Measurements from ENCODE around the gene ZNF3. TPM values are rescaled to one million over a fixed set of nuclear protein-coding genes. Genes with fewer than 3 reads are reported as not detected.

Gene ZNF3
- polyA plus RNA-seq, 3 donors: 7.1 to 13.4 (median 8.9) TPM

- Mint-ChIP-seq H3K4me1 (peaks cover 14% of the 10 kb centered on the region), H3K9me3 (no peaks in the 10 kb centered on the region), H3K36me3 (peaks cover 88 to 92% of the 10 kb centered on the region in 2 donors), H3K4me3 (no peak overlapping the region), H3K27ac (peak overlapping the region in 1 of 7 donors; percentile 77), H3K27me3 (ENCODE audit: low read depth in 3 of 3) (no peaks in the 10 kb centered on the region)
- no peak for DNase-seq
- WGBS (ENCODE audit: insufficient coverage): 100% methylated on average over 2 of the region's 9 CpGs
- Histone ChIP-seq H3K4me2 (replicated peaks; ENCODE audit: extremely low read depth, low read length, poor library complexity, severe bottlenecking) (no peak overlapping the region), H3K9ac (ENCODE audit: insufficient read depth, low read length, poor library complexity, severe bottlenecking) (no peak overlapping the region), H4K20me1 (ENCODE audit: insufficient read depth, low read length) (no peaks in the 10 kb centered on the region), H3K27me3 (ENCODE audit: control insufficient read depth in 2 of 2, insufficient read depth in 2 of 2, low read length in 2 of 2) (no peaks in the 10 kb centered on the region), H2AFZ (ENCODE audit: insufficient read depth, low read depth, low read length, poor library complexity, severe bottlenecking) (no peak overlapping the region), H3K79me2 (ENCODE audit: insufficient read depth, low read length) (peaks cover 37% of the 10 kb centered on the region), H3K4me1 (ENCODE audit: control insufficient read depth in 1 of 2, insufficient read depth in 2 of 2, low read length in 2 of 2) (peaks cover 9 to 10% of the 10 kb centered on the region in 2 donors), H3K27ac (ENCODE audit: low read depth in 1 of 2, low read length in 2 of 2) (no peak overlapping the region), H3K36me3 (replicated peaks in 1 of 2; ENCODE audit: control insufficient read depth in 1 of 2, insufficient read depth in 2 of 2, low read length in 2 of 2) (peaks cover 87 to 92% of the 10 kb centered on the region in 2 donors), H3K4me3 (replicated peaks in 1 of 3; ENCODE audit: low read depth in 2 of 3, low read length in 3 of 3) (no peak overlapping the region), H3K9me3 (replicated peaks in 1 of 2; ENCODE audit: control insufficient read depth in 1 of 2, insufficient read depth in 1 of 2, low read length in 2 of 2) (no peaks in the 10 kb centered on the region)
- TF ChIP-seq, protein P1, sequence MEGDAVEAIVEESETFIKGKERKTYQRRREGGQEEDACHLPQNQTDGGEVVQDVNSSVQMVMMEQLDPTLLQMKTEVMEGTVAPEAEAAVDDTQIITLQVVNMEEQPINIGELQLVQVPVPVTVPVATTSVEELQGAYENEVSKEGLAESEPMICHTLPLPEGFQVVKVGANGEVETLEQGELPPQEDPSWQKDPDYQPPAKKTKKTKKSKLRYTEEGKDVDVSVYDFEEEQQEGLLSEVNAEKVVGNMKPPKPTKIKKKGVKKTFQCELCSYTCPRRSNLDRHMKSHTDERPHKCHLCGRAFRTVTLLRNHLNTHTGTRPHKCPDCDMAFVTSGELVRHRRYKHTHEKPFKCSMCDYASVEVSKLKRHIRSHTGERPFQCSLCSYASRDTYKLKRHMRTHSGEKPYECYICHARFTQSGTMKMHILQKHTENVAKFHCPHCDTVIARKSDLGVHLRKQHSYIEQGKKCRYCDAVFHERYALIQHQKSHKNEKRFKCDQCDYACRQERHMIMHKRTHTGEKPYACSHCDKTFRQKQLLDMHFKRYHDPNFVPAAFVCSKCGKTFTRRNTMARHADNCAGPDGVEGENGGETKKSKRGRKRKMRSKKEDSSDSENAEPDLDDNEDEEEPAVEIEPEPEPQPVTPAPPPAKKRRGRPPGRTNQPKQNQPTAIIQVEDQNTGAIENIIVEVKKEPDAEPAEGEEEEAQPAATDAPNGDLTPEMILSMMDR (IDR thresholded peaks at IDR 0.05): no peak
- intact Hi-C loops (cut with micrococcal nuclease): no loop called here
These were observed 13.8 kb upstream of the ZNF3 start for GRCh38 chr7:100095289-100095688.

GRCh38 chr7:100093925-100094486 is 12.5 kb upstream of the ZNF3 start:
- intact Hi-C loops (cut with micrococcal nuclease): no loop called here
- no peak overlapping the region for H3K4me3 Mint-ChIP-seq
- Histone ChIP-seq H3K9me3 (replicated peaks in 1 of 2; ENCODE audit: control insufficient read depth in 1 of 2, insufficient read depth in 1 of 2, low read length in 2 of 2) (no peaks in the 10 kb centered on the region), H3K36me3 (replicated peaks in 1 of 2; ENCODE audit: control insufficient read depth in 1 of 2, insufficient read depth in 2 of 2, low read length in 2 of 2) (peaks cover 84 to 89% of the 10 kb centered on the region in 2 donors), H3K9ac (ENCODE audit: insufficient read depth, low read length, poor library complexity, severe bottlenecking) (no peak overlapping the region), H4K20me1 (ENCODE audit: insufficient read depth, low read length) (no peaks in the 10 kb centered on the region), H2AFZ (ENCODE audit: insufficient read depth, low read depth, low read length, poor library complexity, severe bottlenecking) (no peak overlapping the region), H3K27me3 (ENCODE audit: control insufficient read depth in 2 of 2, insufficient read depth in 2 of 2, low read length in 2 of 2) (no peaks in the 10 kb centered on the region), H3K4me1 (ENCODE audit: control insufficient read depth in 1 of 2, insufficient read depth in 2 of 2, low read length in 2 of 2) (peaks cover 7 to 8% of the 10 kb centered on the region in 2 donors), H3K79me2 (ENCODE audit: insufficient read depth, low read length) (peaks cover 34% of the 10 kb centered on the region), H3K4me3 (replicated peaks in 1 of 3; ENCODE audit: low read depth in 2 of 3, low read length in 3 of 3) (no peak overlapping the region), H3K27ac (ENCODE audit: low read depth in 1 of 2, low read length in 2 of 2) (no peak overlapping the region), H3K4me2 (replicated peaks; ENCODE audit: extremely low read depth, low read length, poor library complexity, severe bottlenecking) (no peak overlapping the region)
- TF ChIP-seq, protein P1 (IDR thresholded peaks at IDR 0.05): no peak
- 96% methylated on average over 11 of the region's 16 CpGs for WGBS (ENCODE audit: insufficient coverage)
- peaks cover 12% of the 10 kb centered on the region for H3K4me1 Mint-ChIP-seq
- H3K36me3 Mint-ChIP-seq: peaks cover 83 to 88% of the 10 kb centered on the region in 2 donors
- no peaks in the 10 kb centered on the region for H3K9me3 Mint-ChIP-seq
- H3K27me3 Mint-ChIP-seq (ENCODE audit: low read depth in 3 of 3): no peaks in the 10 kb centered on the region
- peak overlapping the region in 3 of 7 donors; percentile 43 to 82 (median 77) for H3K27ac Mint-ChIP-seq
- DNase-seq: no peak

Measured in CD14-positive monocyte (primary cell).